ENCODE data around the gene SLC24A3.

DNA sequence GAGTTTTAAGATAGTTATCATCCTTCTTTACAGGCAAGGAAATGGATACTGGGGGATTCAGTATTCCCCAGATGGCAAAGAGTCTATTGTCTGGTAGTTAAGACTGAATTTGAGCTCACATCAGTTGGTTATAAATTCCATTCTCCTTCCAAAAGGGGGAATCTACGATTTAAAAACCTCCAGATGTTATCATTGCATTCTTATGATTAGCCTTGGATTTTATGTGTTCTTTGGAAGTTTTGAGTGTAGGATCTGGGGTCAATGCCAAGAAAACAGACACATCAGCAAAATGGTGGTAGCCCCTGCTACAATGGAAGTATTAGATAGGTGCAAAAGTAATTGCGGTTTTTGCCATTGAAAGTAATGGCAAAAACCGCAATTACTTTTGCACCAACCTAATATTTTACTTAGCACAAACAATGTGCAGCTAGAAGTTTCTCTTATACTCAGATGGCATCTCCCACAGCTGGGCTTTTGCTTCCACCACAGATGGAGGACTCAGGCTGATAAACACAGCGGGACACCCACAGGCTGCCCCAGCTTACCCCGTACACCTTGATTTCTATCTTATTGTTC, 377.4 kb downstream of the SLC24A3 start:
- TF ChIP-seq, protein P1, sequence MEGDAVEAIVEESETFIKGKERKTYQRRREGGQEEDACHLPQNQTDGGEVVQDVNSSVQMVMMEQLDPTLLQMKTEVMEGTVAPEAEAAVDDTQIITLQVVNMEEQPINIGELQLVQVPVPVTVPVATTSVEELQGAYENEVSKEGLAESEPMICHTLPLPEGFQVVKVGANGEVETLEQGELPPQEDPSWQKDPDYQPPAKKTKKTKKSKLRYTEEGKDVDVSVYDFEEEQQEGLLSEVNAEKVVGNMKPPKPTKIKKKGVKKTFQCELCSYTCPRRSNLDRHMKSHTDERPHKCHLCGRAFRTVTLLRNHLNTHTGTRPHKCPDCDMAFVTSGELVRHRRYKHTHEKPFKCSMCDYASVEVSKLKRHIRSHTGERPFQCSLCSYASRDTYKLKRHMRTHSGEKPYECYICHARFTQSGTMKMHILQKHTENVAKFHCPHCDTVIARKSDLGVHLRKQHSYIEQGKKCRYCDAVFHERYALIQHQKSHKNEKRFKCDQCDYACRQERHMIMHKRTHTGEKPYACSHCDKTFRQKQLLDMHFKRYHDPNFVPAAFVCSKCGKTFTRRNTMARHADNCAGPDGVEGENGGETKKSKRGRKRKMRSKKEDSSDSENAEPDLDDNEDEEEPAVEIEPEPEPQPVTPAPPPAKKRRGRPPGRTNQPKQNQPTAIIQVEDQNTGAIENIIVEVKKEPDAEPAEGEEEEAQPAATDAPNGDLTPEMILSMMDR (IDR thresholded peaks at IDR 0.05): no peak
- no peak for TF ChIP-seq POLR2A (IDR thresholded peaks at IDR 0.05)

Measured in breast epithelium (tissue), 3 donors.